Right lobe of liver (tissue), 4 donors: ENCODE results near the gene ZCRB1.

Experiments used
- CTCF ChIP-seq, 4 donors: fragments of 200-600 bp in 3 of 4; fragments of 450-650 bp in 1 of 4; IDR thresholded peaks; one replicate each; pipeline versions ENCODE4 v1.5.1 to v1.8.0; 2016 to 2022; ENCODE audit warnings: antibody characterized with exemption in 4 of 4, mild to moderate bottlenecking in 2 of 4
- POLR2A ChIP-seq: fragments of 450-650 bp; IDR thresholded peaks from one replicate; pipeline ENCODE4 v1.6.1; 2017; ENCODE audit warnings: antibody characterized with exemption, mild to moderate bottlenecking
- donor health status: DM: no; HTN: no; CAD: no.
- donor health status: DM: no; HTN: no; CAD: no.
- donor health status: DM: no; HTN: yes; CAD: no.

GRCh38 chr12:42273706-42274105 is 52.2 kb downstream of the ZCRB1 start:
- no peak for TF ChIP-seq CTCF (IDR thresholded peaks at IDR 0.05)
- no peak for TF ChIP-seq POLR2A
